IPS-18c (cell line): Measurements from ENCODE around the gene TTC8.
A peak's percentile ranks its signal among the peaks of the same experiment; 100 is the strongest.
"Not testable (repeated sequence)": the region's sequence is repeated elsewhere in the genome, so short reads cannot be mapped to it uniquely, and the experiment has no call there.

Experiments
- H3K4me3 ChIP-seq: 2 replicates; pipeline ENCODE4 v1.7.0; 2013; ENCODE audit warnings: low read depth, mild to moderate bottlenecking, low read length, moderate library complexity; ENCODE audit not compliant: insufficient read depth
- H3K9me3 ChIP-seq: one replicate; pipeline ENCODE4 v1.6.1; 2013; ENCODE audit warnings: mild to moderate bottlenecking, low read length, moderate library complexity; ENCODE audit not compliant: control insufficient read depth, insufficient read depth

The TTC8 gene

DNA sequence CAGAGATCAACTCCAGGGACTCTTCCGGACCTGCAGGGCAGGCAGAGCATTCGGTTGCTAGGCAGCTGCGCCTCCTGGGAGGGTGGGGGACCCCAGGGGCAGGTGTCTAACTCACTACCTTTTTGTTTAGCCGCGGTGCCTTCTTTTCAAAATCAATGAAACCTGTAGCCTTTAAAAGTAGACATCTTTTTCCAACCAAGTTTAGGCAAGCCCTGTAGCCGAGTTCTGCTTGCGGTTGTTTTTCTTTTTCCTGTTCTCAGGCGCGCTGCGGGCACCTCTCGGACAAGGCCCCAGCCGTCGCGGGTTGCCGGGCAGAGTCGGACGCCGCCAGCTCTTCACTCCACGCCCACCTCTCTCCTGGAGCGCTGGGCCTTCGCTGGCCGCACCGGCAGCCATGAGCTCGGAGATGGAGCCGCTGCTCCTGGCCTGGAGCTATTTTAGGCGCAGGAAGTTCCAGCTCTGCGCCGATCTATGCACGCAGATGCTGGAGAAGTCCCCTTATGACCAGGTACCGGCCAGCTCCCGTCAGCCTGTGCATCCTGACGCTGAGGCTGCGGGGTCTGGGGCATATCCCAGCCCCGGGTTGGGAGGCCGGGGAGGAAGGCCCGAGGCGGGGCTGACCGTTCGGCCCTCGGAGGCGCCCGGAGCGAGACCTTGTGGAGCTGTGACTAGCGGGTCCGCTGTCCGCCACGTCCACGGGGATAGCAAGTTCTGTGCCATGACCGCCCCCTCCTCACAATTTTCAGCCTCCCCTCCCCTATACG is at the start of gene TTC8:
Gene TTC8, plus strand, starts transcription at position 338 of the 764 bp plus-strand sequence. Its CDS starts 57 bp downstream, at position 395.
- H3K4me3 ChIP-seq = peak within 1 kb of the TSS; percentile 90
- H3K9me3 ChIP-seq = no peaks in the 10 kb centered on the region

GRCh38 chr14:88775532-88775931 is 48.9 kb upstream of the TTC8 start:
- Histone ChIP-seq H3K4me3 (no peak overlapping the region), H3K9me3 (no peaks in the 10 kb centered on the region)

DNA sequence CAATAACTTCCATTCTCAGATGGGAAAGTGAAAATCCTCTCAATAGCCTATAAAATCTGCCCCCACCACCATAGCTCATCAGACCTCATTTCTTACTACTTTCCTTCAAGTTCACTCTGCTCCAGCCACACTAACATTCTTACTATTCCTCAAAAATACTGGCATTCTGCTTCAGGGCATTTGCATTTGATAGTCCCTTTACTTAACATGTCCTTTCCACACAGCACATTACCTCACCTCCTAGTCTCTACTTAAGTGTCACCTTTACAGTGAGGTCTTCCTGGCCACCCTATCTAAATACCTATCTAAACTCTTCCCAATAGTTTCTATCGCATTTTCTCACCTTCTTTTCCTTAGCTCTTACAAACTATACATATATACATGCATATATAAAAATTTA is 38.5 kb upstream of the TTC8 start:
- no peaks in the 10 kb centered on the region for H3K9me3 ChIP-seq
- H3K4me3 ChIP-seq = no peak overlapping the region

DNA sequence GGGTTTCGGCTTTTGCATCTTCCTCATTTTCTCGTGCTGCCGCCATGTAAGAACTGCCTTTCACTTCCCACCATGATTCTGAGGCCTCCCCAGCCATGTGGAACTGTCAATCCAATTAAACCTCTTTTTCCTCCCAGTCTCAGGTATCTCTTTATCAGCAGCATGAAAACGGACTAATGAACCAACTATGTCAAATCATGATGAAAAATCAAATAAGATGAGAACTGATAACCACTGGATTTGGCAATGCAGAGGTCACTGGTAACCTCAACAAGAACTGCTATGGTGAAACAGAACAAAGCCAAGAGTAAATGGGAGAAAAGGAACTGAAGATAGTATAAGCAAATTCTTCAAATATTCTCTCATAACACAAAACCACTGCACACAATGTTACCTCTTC is 37.7 kb upstream of the TTC8 start:
- no peaks in the 10 kb centered on the region for H3K9me3 ChIP-seq
- H3K4me3 ChIP-seq = no peak overlapping the region

DNA sequence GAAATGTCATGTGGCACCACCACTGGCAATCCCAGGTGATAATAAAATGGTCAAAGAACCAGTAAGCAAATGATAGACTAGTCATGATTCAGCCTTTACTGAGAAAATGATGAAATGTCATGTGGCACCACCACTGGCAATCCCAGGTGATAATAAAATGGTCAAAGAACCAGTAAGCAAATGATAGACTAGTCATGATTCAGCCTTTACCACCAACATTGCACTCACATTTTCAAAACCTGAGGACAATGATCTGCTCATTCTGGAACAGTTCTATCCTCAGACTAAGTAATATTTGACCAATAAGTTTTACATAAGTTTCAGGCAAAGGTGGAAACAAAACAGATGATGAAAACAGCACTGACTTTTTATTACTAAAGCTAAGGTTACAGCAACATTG is 34.9 kb upstream of the TTC8 start:
- not testable (repeated sequence) for H3K4me3 ChIP-seq, H3K9me3 ChIP-seq

DNA sequence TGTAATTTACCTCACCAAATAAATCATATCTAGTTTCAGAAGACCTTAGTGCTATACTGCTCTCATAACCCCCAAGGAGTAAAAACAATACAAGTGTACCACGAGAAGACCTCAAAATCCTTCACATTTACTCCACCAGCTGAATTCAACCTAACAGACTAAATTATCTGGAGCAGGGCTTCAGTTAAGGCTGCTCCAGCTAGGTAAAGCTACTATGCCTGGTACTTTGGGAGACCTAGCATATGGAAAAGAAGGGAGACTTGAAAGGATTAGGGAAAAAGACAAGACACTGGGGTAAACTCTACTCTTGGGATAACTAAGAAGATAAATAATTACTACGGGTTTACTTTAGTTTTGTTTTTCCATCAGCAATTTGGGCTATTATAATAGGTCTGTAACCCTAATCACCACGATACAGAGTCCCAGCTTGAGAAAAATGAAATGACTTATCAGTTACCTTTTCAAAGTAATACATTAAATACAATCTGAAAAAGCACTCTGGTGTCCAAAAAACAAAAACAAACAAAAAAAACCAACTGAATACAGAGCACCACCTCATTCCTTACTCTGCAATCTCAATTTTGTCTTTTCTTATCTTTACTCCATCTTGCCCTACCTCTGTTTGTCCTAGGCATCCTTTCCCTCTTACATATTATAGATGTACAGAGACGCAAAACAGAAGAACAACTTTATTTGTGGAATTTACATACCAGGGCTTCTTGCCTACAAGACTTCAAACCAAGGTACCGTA is 33.8 kb upstream of the TTC8 start:
- no peak overlapping the region for H3K4me3 ChIP-seq
- H3K9me3 ChIP-seq = no peaks in the 10 kb centered on the region

DNA sequence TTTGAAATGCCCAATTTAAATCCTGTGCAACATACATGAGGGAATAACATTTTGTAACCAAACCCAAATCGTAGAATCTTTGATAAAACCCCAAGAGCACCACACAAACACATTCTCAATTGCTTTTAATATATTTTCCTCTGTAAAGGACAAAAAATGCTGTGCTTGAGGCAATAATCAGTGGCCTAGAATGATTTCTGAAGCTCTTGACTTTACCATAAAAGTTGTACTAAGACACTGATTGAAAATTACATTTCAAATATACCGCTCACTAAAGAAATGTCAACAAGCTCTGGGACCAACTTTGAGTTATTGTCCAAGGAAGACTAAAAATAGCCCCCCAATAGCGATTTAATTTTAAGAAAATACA is 33.2 kb upstream of the TTC8 start:
- H3K4me3 ChIP-seq = no peak overlapping the region
- no peaks in the 10 kb centered on the region for H3K9me3 ChIP-seq

- H3K4me3 ChIP-seq = peak overlapping the region; percentile 65
- H3K9me3 ChIP-seq = no peaks in the 10 kb centered on the region
Measured at GRCh38 chr14:88791629-88792472, 32.6 kb upstream of the TTC8 start.

GRCh38 chr14:88792473-88793258 is 31.8 kb upstream of the TTC8 start, which contains the start of gene EML5:
TSS of gene EML5 (minus strand) at chr14:88792953. CDS start at chr14:88792503, 450 bp downstream.
- Histone ChIP-seq H3K4me3 (peak within 1 kb of the TSS; percentile 65), H3K9me3 (no peaks in the 10 kb centered on the region)

DNA sequence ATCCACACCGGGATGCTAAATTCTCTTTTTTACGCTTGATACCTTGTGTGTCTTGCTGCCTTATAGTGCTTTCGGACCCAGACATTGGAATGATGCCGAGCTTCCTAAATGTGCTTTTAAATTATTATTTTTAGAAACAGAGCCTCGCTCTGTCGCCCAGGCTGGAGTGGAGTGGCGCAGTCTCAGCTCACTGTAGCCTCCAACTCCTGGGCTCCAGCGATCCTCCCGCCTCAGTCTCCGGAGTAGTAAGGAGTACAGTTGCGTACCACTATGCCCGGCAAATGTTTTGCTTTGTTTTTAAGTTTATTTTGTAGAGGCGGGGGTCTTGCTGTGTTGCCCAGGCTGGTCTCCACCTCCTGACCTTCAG is 31.2 kb upstream of the TTC8 start:
- no peaks in the 10 kb centered on the region for H3K9me3 ChIP-seq

GRCh38 chr14:88798156-88798555 is 26.3 kb upstream of the TTC8 start:
- Histone ChIP-seq H3K4me3 (no peak overlapping the region), H3K9me3 (no peaks in the 10 kb centered on the region)

More for the DNA sequence above, 31.2 kb upstream of the TTC8 start:
- H3K4me3 ChIP-seq = peak overlapping the region; percentile 65

- Histone ChIP-seq H3K4me3 (no peak overlapping the region), H3K9me3 (peaks cover 2% of the 10 kb centered on the region)
Measured at GRCh38 chr14:88799522-88799921, 24.9 kb upstream of the TTC8 start.

DNA sequence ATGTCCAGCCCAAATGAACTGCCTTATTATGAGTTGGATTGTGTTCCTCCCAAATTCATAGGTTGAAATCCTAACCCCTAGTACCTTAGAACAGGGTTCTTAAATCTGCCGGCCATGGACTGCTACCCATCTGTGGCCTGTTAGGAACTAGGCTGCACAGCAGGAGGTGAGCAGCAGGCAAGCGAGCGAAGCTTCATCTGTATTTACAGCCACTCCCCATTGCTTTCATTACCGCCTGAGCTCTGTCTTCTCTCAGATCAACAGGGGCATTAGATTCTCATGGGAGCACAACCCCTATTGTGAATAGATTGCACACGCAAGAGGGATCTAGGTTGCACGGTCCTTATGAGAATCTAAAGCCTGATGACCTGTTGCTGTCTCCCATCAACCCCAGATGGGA is 21.9 kb upstream of the TTC8 start:
- peaks cover 2% of the 10 kb centered on the region for H3K9me3 ChIP-seq
- no peak overlapping the region for H3K4me3 ChIP-seq

GRCh38 chr14:88804035-88804434 is 20.4 kb upstream of the TTC8 start:
- Histone ChIP-seq H3K4me3 (no peak overlapping the region), H3K9me3 (peaks cover 2% of the 10 kb centered on the region)

- H3K9me3 ChIP-seq = peaks cover 2% of the 10 kb centered on the region
- H3K4me3 ChIP-seq = no peak overlapping the region
Measured at GRCh38 chr14:88804477-88804876, 20.0 kb upstream of the TTC8 start.

DNA sequence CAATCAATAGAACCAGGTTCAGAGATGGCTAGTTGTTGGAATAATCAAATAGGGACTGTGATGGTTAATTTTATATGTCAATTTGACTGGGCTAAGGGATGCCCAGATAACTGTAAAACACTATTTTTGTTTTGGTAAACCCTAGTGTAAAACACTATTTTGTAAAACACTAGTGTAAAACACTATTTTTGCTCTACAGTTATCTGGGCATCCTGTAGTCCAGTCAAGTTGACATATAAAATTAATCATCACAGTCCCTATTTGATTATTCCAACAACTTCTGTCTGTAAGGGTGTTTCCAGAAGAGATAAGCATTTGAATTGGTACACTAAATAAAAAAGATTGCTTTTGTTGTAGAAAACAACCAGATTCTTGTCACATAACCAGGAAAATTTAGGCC is 16.1 kb upstream of the TTC8 start:
- Histone ChIP-seq H3K4me3 (no peak overlapping the region), H3K9me3 (peaks cover 2% of the 10 kb centered on the region)

DNA sequence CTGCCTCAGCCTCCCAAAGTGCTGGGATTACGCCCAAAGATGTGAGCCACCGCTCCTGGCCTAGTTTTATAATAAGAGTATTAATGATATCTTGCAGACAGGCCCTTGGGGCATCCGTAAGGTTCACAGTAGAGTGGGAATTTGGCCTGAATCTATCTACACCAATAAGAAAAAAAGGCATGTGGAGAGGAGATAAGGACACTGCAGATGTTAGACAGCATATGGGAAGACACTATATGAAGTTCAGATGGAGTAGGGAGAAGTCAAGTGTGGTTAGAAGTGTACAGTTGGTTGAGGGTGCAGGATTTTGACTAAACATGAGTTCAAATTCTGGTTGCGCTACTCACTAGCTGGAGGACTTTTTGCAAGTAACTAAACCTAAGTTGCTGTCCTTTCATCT is 8.5 kb upstream of the TTC8 start:
- H3K4me3 ChIP-seq = no peak overlapping the region
- H3K9me3 ChIP-seq = no peaks in the 10 kb centered on the region
